ENCODE data around the gene PPWD1. TPM values are rescaled to one million over a fixed set of nuclear protein-coding genes. Genes with fewer than 3 reads are reported as not detected.

PPWD1 gene
- total and polyA plus RNA-seq, 2 of the 13 experiments (the other 11 are each of a cell fraction or from before 2014, with no cell fraction given), result 7.4 to 44.3 TPM

- TF ChIP-seq, protein P1, sequence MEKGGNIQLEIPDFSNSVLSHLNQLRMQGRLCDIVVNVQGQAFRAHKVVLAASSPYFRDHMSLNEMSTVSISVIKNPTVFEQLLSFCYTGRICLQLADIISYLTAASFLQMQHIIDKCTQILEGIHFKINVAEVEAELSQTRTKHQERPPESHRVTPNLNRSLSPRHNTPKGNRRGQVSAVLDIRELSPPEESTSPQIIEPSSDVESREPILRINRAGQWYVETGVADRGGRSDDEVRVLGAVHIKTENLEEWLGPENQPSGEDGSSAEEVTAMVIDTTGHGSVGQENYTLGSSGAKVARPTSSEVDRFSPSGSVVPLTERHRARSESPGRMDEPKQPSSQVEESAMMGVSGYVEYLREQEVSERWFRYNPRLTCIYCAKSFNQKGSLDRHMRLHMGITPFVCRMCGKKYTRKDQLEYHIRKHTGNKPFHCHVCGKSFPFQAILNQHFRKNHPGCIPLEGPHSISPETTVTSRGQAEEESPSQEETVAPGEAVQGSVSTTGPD (CRISPR knock-in tag; IDR thresholded peaks at IDR 0.05), result no peak
- TF ChIP-seq SOX13 (IDR thresholded peaks at IDR 0.05) (0 out of 2 replicates have a peak, but pooled peaks have one; percentile 34), SOX13 (CRISPR knock-in tag; conservative IDR thresholded peaks at IDR 0.05 in 1 of 2, IDR thresholded peaks at IDR 0.05 in 1 of 2) (peak in 1 of 2 experiments; percentile 8; a peak in 2 of 4 replicates), GMEB2 (CRISPR knock-in tag; IDR thresholded peaks at IDR 0.05; ENCODE audit: low read depth) (no peak; the same call in 1 of the 2 replicates), MATR3 (CRISPR knock-in tag; IDR thresholded peaks at IDR 0.05) (no peak), ZNF589 (CRISPR knock-in tag; conservative IDR thresholded peaks at IDR 0.05) (no peak), SP1 (IDR thresholded peaks at IDR 0.05) (no peak), SP1 (CRISPR knock-in tag; IDR thresholded peaks at IDR 0.05) (no peak), JUNB (CRISPR knock-in tag; IDR thresholded peaks at IDR 0.05; ENCODE audit: borderline replicate concordance) (no peak), CBX2 (IDR thresholded peaks at IDR 0.05; ENCODE audit: low read depth, low read length) (no peak), CBX2 (CRISPR knock-in tag; IDR thresholded peaks at IDR 0.05; ENCODE audit: low read depth) (no peak), KAT7 (CRISPR knock-in tag; IDR thresholded peaks at IDR 0.05; ENCODE audit: borderline replicate concordance) (peak; percentile 88), ZNF329 (CRISPR knock-in tag; IDR thresholded peaks at IDR 0.05; ENCODE audit: low read depth) (no peak), SPEN (CRISPR knock-in tag; IDR thresholded peaks at IDR 0.05; ENCODE audit: low read depth) (peak; percentile 77), ATM (IDR thresholded peaks at IDR 0.05; ENCODE audit: borderline replicate concordance) (no peak), MEF2D (CRISPR knock-in tag; IDR thresholded peaks at IDR 0.05) (peak; percentile 56; the same call in 1 of the 2 replicates), GATA4 (IDR thresholded peaks at IDR 0.05; ENCODE audit: borderline replicate concordance, low read depth) (no peak), E2F5 (CRISPR knock-in tag; conservative IDR thresholded peaks at IDR 0.05) (peak; percentile 99)
- TF ChIP-seq, protein P2, sequence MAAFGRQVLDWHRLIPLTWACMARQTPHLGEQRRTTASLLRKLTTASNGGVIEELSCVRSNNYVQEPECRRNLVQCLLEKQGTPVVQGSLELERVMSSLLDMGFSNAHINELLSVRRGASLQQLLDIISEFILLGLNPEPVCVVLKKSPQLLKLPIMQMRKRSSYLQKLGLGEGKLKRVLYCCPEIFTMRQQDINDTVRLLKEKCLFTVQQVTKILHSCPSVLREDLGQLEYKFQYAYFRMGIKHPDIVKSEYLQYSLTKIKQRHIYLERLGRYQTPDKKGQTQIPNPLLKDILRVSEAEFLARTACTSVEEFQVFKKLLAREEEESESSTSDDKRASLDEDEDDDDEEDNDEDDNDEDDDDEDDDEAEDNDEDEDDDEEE (CRISPR knock-in tag; IDR thresholded peaks at IDR 0.05), result peak; percentile 82
Measured at GRCh38 chr5:65562731-65563701, at the start of gene PPWD1, which contains the start of gene CENPK (continued).

Measured in HepG2 (cell line).